PC-3 (cell line): Measurements from ENCODE around the gene CCR2.

Experiments used
- EZH2phosphoT487 ChIP-seq: fragments of 300-600 bp; sonication (generic); IDR thresholded peaks from 2 replicates; pipeline ENCODE4 v1.6.1; 2018; ENCODE audit warnings: mild to moderate bottlenecking, antibody characterized with exemption, low read length, borderline replicate concordance
- TF ChIP-seq, protein P1 (sequence below): fragments of 300-600 bp; sonication (generic); conservative IDR thresholded peaks from 2 replicates; pipeline ENCODE4 v1.5.1; 2017; ENCODE audit warnings: antibody characterized with exemption, low read depth, mild to moderate bottlenecking, low read length

DNA sequence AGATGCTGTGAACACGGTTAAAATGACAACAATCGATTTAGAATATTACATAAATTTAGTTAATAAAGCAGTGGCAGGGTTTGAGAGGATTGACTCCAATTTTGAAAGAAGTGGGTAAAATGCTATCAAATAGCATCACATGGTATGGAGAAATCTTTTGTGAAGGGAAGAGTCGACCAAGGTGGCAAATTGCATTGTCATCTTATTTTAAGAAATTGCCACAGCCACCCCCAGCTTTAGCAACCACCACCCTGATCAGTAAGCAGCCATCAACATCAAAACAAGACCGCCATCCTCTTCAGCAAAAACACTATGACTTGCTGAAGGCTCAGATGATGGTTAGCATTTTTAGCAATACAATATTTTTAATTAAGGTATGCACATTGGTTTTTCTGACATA, 11.1 kb downstream of the CCR2 start:
- TF ChIP-seq, protein P1, sequence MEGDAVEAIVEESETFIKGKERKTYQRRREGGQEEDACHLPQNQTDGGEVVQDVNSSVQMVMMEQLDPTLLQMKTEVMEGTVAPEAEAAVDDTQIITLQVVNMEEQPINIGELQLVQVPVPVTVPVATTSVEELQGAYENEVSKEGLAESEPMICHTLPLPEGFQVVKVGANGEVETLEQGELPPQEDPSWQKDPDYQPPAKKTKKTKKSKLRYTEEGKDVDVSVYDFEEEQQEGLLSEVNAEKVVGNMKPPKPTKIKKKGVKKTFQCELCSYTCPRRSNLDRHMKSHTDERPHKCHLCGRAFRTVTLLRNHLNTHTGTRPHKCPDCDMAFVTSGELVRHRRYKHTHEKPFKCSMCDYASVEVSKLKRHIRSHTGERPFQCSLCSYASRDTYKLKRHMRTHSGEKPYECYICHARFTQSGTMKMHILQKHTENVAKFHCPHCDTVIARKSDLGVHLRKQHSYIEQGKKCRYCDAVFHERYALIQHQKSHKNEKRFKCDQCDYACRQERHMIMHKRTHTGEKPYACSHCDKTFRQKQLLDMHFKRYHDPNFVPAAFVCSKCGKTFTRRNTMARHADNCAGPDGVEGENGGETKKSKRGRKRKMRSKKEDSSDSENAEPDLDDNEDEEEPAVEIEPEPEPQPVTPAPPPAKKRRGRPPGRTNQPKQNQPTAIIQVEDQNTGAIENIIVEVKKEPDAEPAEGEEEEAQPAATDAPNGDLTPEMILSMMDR = no peak
- no peak for TF ChIP-seq EZH2phosphoT487
